T1000 (cell line): ENCODE results near the gene ANKRD42.
A peak's percentile ranks its signal among the peaks of the same experiment; 100 is the strongest.
"Not testable (repeated sequence)": the region's sequence is repeated elsewhere in the genome, so short reads cannot be mapped to it uniquely, and the experiment has no call there.

ENCODE experiments used
- DNase-seq: peaks from one replicate; lab custom pipeline; 2025; ENCODE audit warnings: mixed read lengths; lab: John Stamatoyannopoulos, UW

Gene ANKRD42

GRCh38 chr11:83172551-83172950, 21.0 kb upstream of the ANKRD42 start:
- DNase-seq, result no peak

GRCh38 chr11:83174008-83174407, 19.5 kb upstream of the ANKRD42 start:
- DNase-seq, result no peak

- no peak for DNase-seq
Measured at GRCh38 chr11:83175815-83176214, 17.7 kb upstream of the ANKRD42 start.

- DNase-seq, result no peak
Measured at GRCh38 chr11:83181815-83182214, 11.7 kb upstream of the ANKRD42 start.

- DNase-seq, result no peak
Measured at GRCh38 chr11:83185767-83186166, 7.7 kb upstream of the ANKRD42 start.

- no peak for DNase-seq
Measured at GRCh38 chr11:83187465-83187864, 6.0 kb upstream of the ANKRD42 start.

GRCh38 chr11:83191491-83191890, 2.0 kb upstream of the ANKRD42 start:
- DNase-seq, result no peak

- no peak for DNase-seq
Measured at GRCh38 chr11:83191986-83192385, 1.5 kb upstream of the ANKRD42 start.

GRCh38 chr11:83192606-83193245, 786 bp upstream of the ANKRD42 start:
- DNase-seq, result no peak

- peak; percentile 33 for DNase-seq
Measured at GRCh38 chr11:83194281-83195142, 1.0 kb downstream of the ANKRD42 start.

GRCh38 chr11:83195143-83195466, 1.6 kb downstream of the ANKRD42 start:
- DNase-seq, result no peak

GRCh38 chr11:83195649-83196048, 2.1 kb downstream of the ANKRD42 start:
- DNase-seq, result no peak

GRCh38 chr11:83200035-83200434, 6.5 kb downstream of the ANKRD42 start:
- DNase-seq, result no peak

GRCh38 chr11:83205608-83206185, 12.2 kb downstream of the ANKRD42 start:
- DNase-seq, result no peak

- DNase-seq, result no peak
Measured at GRCh38 chr11:83206221-83206620, 12.7 kb downstream of the ANKRD42 start.

GRCh38 chr11:83206771-83207382, 13.4 kb downstream of the ANKRD42 start:
- DNase-seq, result not testable (repeated sequence)

- no peak for DNase-seq
Measured at GRCh38 chr11:83219095-83219494, 25.6 kb downstream of the ANKRD42 start.

GRCh38 chr11:83220260-83220659, 26.7 kb downstream of the ANKRD42 start:
- DNase-seq, result no peak

- DNase-seq, result no peak
Measured at GRCh38 chr11:83221694-83222093, 28.2 kb downstream of the ANKRD42 start.

GRCh38 chr11:83222499-83222898, 29.0 kb downstream of the ANKRD42 start:
- no peak for DNase-seq

GRCh38 chr11:83223457-83223856, 29.9 kb downstream of the ANKRD42 start:
- no peak for DNase-seq

GRCh38 chr11:83235825-83236224, 42.3 kb downstream of the ANKRD42 start:
- DNase-seq, result no peak

GRCh38 chr11:83238111-83238510, 44.6 kb downstream of the ANKRD42 start:
- DNase-seq, result no peak
